Right atrium auricular region (tissue), 2 donors: ENCODE data around the gene CATSPER4. TPM values are rescaled to one million over a fixed set of nuclear protein-coding genes. Genes with fewer than 3 reads are reported as not detected.
"Not testable (repeated sequence)": the region's sequence is repeated elsewhere in the genome, so short reads cannot be mapped to it uniquely, and the experiment has no call there.

ENCODE experiments used
- DNase-seq: peaks from one replicate; pipeline ENCODE4 v3.0.0-alpha.2; 2019; ENCODE audit warnings: low spot score
- H3K27ac ChIP-seq, 2 donors: fragments of 200-600 bp; sonication (generic); 1 replicate in 1 of 2; 2 replicates in 1 of 2; pipeline ENCODE4 v1.5.1; 2016 to 2019
- H3K27me3 ChIP-seq, 2 donors: fragments of 200-600 bp; sonication (generic); one replicate each; pipeline versions ENCODE4 v1.5.1 to v1.6.0; 2017 to 2019
- H3K36me3 ChIP-seq: fragments of 200-600 bp; sonication (generic); one replicate; pipeline ENCODE4 v1.5.1; 2016
- H3K4me1 ChIP-seq, 2 donors: fragments of 200-600 bp; sonication (generic); one replicate each; pipeline versions ENCODE4 v1.5.1 to v1.6.0; 2017 to 2019
- H3K4me3 ChIP-seq, 2 donors: fragments of 200-600 bp; sonication (generic); 1 replicate in 1 of 2; 2 replicates in 1 of 2; pipeline ENCODE4 v1.5.1; 2017 to 2019; ENCODE audit warnings: mild to moderate bottlenecking in 1 of 2, moderate library complexity in 1 of 2
- H3K9me3 ChIP-seq, 2 donors: fragments of 200-600 bp; sonication (generic); one replicate each; pipeline ENCODE4 v1.5.1; 2019
- CTCF ChIP-seq, 2 donors: fragments of 200-600 bp; sonication (generic); IDR thresholded peaks; one replicate each; pipeline ENCODE4 v1.5.1; 2019; ENCODE audit warnings: antibody characterized with exemption in 2 of 2
- total RNA-seq, 2 donors: library from RNA; depleted of rRNA; stranded (reverse); fragments of >200 nt; gene quantifications; one replicate each; pipeline ENCODE4 v1.1.0, GENCODE V29; 2016

CATSPER4 gene
- total RNA-seq, 2 donors from 2014 or later: not detected

GRCh38 chr1:26220199-26220912 is 30.0 kb downstream of the CATSPER4 start:
- Histone ChIP-seq H3K27me3 (no peaks in the 10 kb centered on the region), H3K4me1 (peaks cover 0 to 4% of the 10 kb centered on the region in 2 donors), H3K4me3 (no peak overlapping the region), H3K36me3 (no peaks in the 10 kb centered on the region), H3K27ac (no peak overlapping the region), H3K9me3 (no peaks in the 10 kb centered on the region)
- DNase-seq: no peak
- no peak for TF ChIP-seq CTCF (IDR thresholded peaks at IDR 0.05)

GRCh38 chr1:26221094-26221493 is 30.7 kb downstream of the CATSPER4 start:
- Histone ChIP-seq H3K4me1 (peaks cover 0 to 10% of the 10 kb centered on the region in 2 donors), H3K36me3 (no peaks in the 10 kb centered on the region), H3K27me3 (no peaks in the 10 kb centered on the region), H3K9me3 (no peaks in the 10 kb centered on the region), H3K27ac (no peak overlapping the region), H3K4me3 (no peak overlapping the region)
- no peak for TF ChIP-seq CTCF (IDR thresholded peaks at IDR 0.05)
- no peak for DNase-seq

GRCh38 chr1:26224606-26225005 is 34.2 kb downstream of the CATSPER4 start:
- H3K9me3 ChIP-seq: no peaks in the 10 kb centered on the region
- no peaks in the 10 kb centered on the region for H3K27me3 ChIP-seq
- peak overlapping the region in 1 of 2 donors; percentile 52 for H3K4me3 ChIP-seq
- TF ChIP-seq CTCF (IDR thresholded peaks at IDR 0.05): no peak
- DNase-seq: no peak
- H3K36me3 ChIP-seq: no peaks in the 10 kb centered on the region
- H3K4me1 ChIP-seq: peaks cover 0 to 10% of the 10 kb centered on the region in 2 donors
- H3K27ac ChIP-seq: peak overlapping the region in 1 of 2 donors; percentile 39

- peak overlapping the region; percentile 29 to 52 for H3K4me3 ChIP-seq
- H3K27me3 ChIP-seq: no peaks in the 10 kb centered on the region
- no peak for TF ChIP-seq CTCF (IDR thresholded peaks at IDR 0.05)
- H3K27ac ChIP-seq: peak overlapping the region; percentile 8 to 39
- H3K9me3 ChIP-seq: no peaks in the 10 kb centered on the region
- DNase-seq: no peak
- H3K4me1 ChIP-seq: peaks cover 0 to 10% of the 10 kb centered on the region in 2 donors
- H3K36me3 ChIP-seq: no peaks in the 10 kb centered on the region
Measured at GRCh38 chr1:26225033-26225831, 34.8 kb downstream of the CATSPER4 start.

GRCh38 chr1:26230682-26231081 is 40.3 kb downstream of the CATSPER4 start:
- H3K27me3 ChIP-seq, H3K27ac ChIP-seq, H3K4me3 ChIP-seq, DNase-seq, H3K9me3 ChIP-seq, H3K36me3 ChIP-seq: not testable (repeated sequence)
- peaks cover 0 to 15% of the 10 kb centered on the region in 2 donors for H3K4me1 ChIP-seq

- Histone ChIP-seq H3K4me1 (peaks cover 0 to 21% of the 10 kb centered on the region in 2 donors), H3K27ac (peak within 1 kb of the TSS; percentile 94 to 95), H3K9me3 (no peaks in the 10 kb centered on the region), H3K36me3 (no peaks in the 10 kb centered on the region), H3K27me3 (no peaks in the 10 kb centered on the region), H3K4me3 (peak within 1 kb of the TSS; percentile 63 to 76)
- DNase-seq: peak; percentile 99
- peak; percentile 74 to 79 for TF ChIP-seq CTCF (IDR thresholded peaks at IDR 0.05)
Measured at GRCh38 chr1:26233903-26234643, 43.7 kb downstream of the CATSPER4 start, which contains the start of gene CEP85. Gene CEP85, plus strand, starts transcription at chr1:26234200. Its CDS starts 5,584 bp downstream, at chr1:26239784.
